K562 (cell line): Measurements from ENCODE around the gene CCL11. TPM values are rescaled to one million over a fixed set of nuclear protein-coding genes. Genes with fewer than 3 reads are reported as not detected.

Source experiments
- ATAC-seq: fragments of 200-7000 bp; cut with Tn5 transposase; 3 replicates; pipeline ENCODE4 v1.9.1; 2020; ENCODE audit warnings: moderate library complexity
- BruUV-seq: library from RNA; stranded (reverse); fragments of 400-500 nt; replicated peaks from 2 replicates; lab custom pipeline; 2021; lab: Mats Ljungman, UMichigan
- CTCF ChIA-PET: fragments of 300-600 bp; formaldehyde crosslinking; extraction: SDS; loops from one replicate; lab custom pipeline; 2021; ENCODE audit warnings: low intra/inter-chr PET ratio; lab: Yijun Ruan, JAX
- POLR2A ChIA-PET: fragments of 300-600, 350-650 bp; sonication (Branson Sonifier 250); formaldehyde crosslinking; extraction: SDS; loops from one replicate; lab custom pipeline; 2021; ENCODE audit warnings: antibody characterized with exemption, inconsistent platforms; lab: Yijun Ruan, JAX
- DNase-seq, 4 experiments: peaks; one replicate each; pipeline versions ENCODE4 v3.0.0 to v3.0.0-alpha.2; 2011 to 2018; ENCODE audit warnings: low spot score in 3 of 4, mixed read lengths in 3 of 4; ENCODE audit errors: extremely low read depth in 1 of 4
- FAIRE-seq: peaks from 2 replicates; lab custom pipeline; 2011; peaks lifted over from hg19 to GRCh38; lab: Jason Lieb, UNC
- H2AFZ ChIP-seq: 2 replicates; pipeline ENCODE4 v1.6.0; 2011; ENCODE audit warnings: low read depth, low read length, control low read depth, inconsistent platforms
- H3K27ac ChIP-seq: fragments of 200-600 bp; 3 replicates; pipeline ENCODE4 v1.8.0; 2011; ENCODE audit warnings: low read depth, mild to moderate bottlenecking, control low read depth, inconsistent platforms, low read length, moderate library complexity, mixed read lengths; ENCODE audit errors: extremely low read depth
- H3K27me3 ChIP-seq, 2 experiments: fragments of 300-600 bp in 1 of 2; 2 replicates in 1 of 2; 3 replicates in 1 of 2; pipeline versions ENCODE4 v1.6.0 to v1.8.0; 2011; ENCODE audit warnings: inconsistent platforms in 2 of 2, low read length in 2 of 2, mild to moderate bottlenecking in 1 of 2, mixed read lengths in 1 of 2, moderate library complexity in 1 of 2; ENCODE audit not compliant: control insufficient read depth in 2 of 2, insufficient read depth in 2 of 2
- H3K36me3 ChIP-seq: fragments of 300-600 bp; 3 replicates; pipeline ENCODE4 v1.8.0; 2011; ENCODE audit warnings: mild to moderate bottlenecking, low read length, inconsistent platforms; ENCODE audit not compliant: control insufficient read depth, insufficient read depth
- H3K4me1 ChIP-seq, 2 experiments: fragments of 200-600 bp in 1 of 2; replicated peaks in 1 of 2; 2 replicates in 1 of 2; 3 replicates in 1 of 2; pipeline versions ENCODE4 v1.5.1 to v1.8.0; 2011; ENCODE audit warnings: inconsistent platforms in 2 of 2, low read length in 2 of 2, mild to moderate bottlenecking in 1 of 2, mixed read lengths in 1 of 2, moderate library complexity in 1 of 2; ENCODE audit not compliant: control insufficient read depth in 2 of 2, insufficient read depth in 2 of 2
- H3K4me2 ChIP-seq: 2 replicates; pipeline ENCODE4 v1.6.1; 2011; ENCODE audit warnings: low read length, control low read depth, inconsistent platforms, mixed read lengths; ENCODE audit not compliant: insufficient read depth
- H3K4me3 ChIP-seq: fragments of 200-600 bp; sonication (generic), shearing (Covaris generic); 2 replicates; pipeline ENCODE4 v1.5.1; 2016; ENCODE audit warnings: control low read depth, inconsistent platforms
- H3K79me2 ChIP-seq: fragments of 200-600 bp; 3 replicates; pipeline ENCODE4 v1.8.0; 2011; ENCODE audit warnings: low read length, inconsistent platforms; ENCODE audit not compliant: control insufficient read depth, insufficient read depth
- H3K9ac ChIP-seq, 2 experiments: 2 replicates each; pipeline versions ENCODE4 v1.6.0 to v1.6.1; 2011; ENCODE audit warnings: low read depth in 2 of 2, low read length in 2 of 2, control low read depth in 1 of 2, inconsistent platforms in 1 of 2, mild to moderate bottlenecking in 1 of 2, mixed read lengths in 1 of 2; ENCODE audit not compliant: insufficient read depth in 1 of 2
- H3K9me1 ChIP-seq: one replicate; pipeline ENCODE4 v1.6.0; 2011; ENCODE audit warnings: inconsistent platforms, mild to moderate bottlenecking, low read length, moderate library complexity; ENCODE audit not compliant: control insufficient read depth, insufficient read depth
- H3K9me3 ChIP-seq: replicated peaks from 2 replicates; pipeline ENCODE4 v1.5.1; 2011; ENCODE audit warnings: low read depth, low read length, inconsistent platforms; ENCODE audit not compliant: control insufficient read depth, insufficient read depth
- H4K20me1 ChIP-seq: replicated peaks from 2 replicates; pipeline ENCODE4 v1.6.1; 2011; ENCODE audit warnings: low read length, inconsistent platforms, mixed read lengths; ENCODE audit not compliant: control insufficient read depth, insufficient read depth
- DIDO1 ChIP-seq: fragments of 450-650 bp; IDR thresholded peaks from 2 replicates; pipeline ENCODE4 v1.6.1; 2016; ENCODE audit warnings: low read depth, missing biosample characterization, missing genetic modification characterization
- NFXL1 ChIP-seq: fragments of 450-650 bp; formaldehyde crosslinking; IDR thresholded peaks from 2 replicates; pipeline ENCODE4 v1.4.0; 2021; ENCODE audit warnings: mild to moderate bottlenecking
- PCBP1 ChIP-seq: fragments of 200-400 bp; formaldehyde crosslinking; IDR thresholded peaks from 2 replicates; pipeline ENCODE4 v1.6.1; 2018; ENCODE audit warnings: mild to moderate bottlenecking, low read depth, low read length; ENCODE audit not compliant: poor library complexity, severe bottlenecking
- ZNF23 ChIP-seq: fragments of 250-450 bp; sonication (Bioruptor Pico); IDR thresholded peaks from 2 replicates; pipeline ENCODE4 v1.4.0; 2020; ENCODE audit warnings: mild to moderate bottlenecking
- WGBS: fragments of 100-300 bp; shearing (Covaris generic); methylation state at CpG from one replicate; pipeline ENCODE4 v1.1.6; 2016; ENCODE audit warnings: low coverage, mixed read lengths; ENCODE audit not compliant: insufficient coverage; ENCODE audit errors: missing lambda C conversion rate; 5-methylcytosine and 5-hydroxymethylcytosine counted together
- in situ Hi-C: fragments of 300-500 bp; cut with MboI; formaldehyde crosslinking; loops from 4 replicates; pipeline ENCODE4 v1.15.0; 2018; ENCODE audit warnings: inconsistent platforms, mixed read lengths
- intact Hi-C: fragments of 100-400 bp; cut with micrococcal nuclease; formaldehyde crosslinking; loops from 2 replicates; pipeline ENCODE4 v1.14.2; 2022
- polyA plus RNA-seq, 8 experiments: library from polyadenylated mRNA; depleted of rRNA in 4 of 8; stranded (reverse) in 5 of 8; unstranded in 3 of 8; fragments of >200 nt; fragmentation: Nextera tagmentation in 2 of 8; fragmentation: Illumina TruSeq in 1 of 8; extraction: Ambion mirVana in 2 of 8; extraction: Trizol in 1 of 8; gene quantifications; 2 replicates each; pipeline versions ENCODE4 v1.2.1 to v1.2.3, GENCODE V29; 2011 to 2014; ENCODE audit warnings: inconsistent platforms in 1 of 8, missing spikeins in 1 of 8
- total RNA-seq, 7 experiments: library from RNA; depleted of rRNA in 6 of 7; stranded (reverse); fragments of >200 nt in 6 of 7; fragmentation: Illumina TruSeq in 2 of 7; extraction: Trizol in 2 of 7; gene quantifications; 2 replicates each; pipeline versions ENCODE4 v1.2.1 to v1.2.3, GENCODE V29; 2011 to 2021; ENCODE audit warnings: low replicate concordance in 1 of 7
- TF ChIP-seq, protein P1 (sequence below): conservative IDR thresholded peaks from 2 replicates; pipeline ENCODE4 v1.6.1; 2011; ENCODE audit warnings: low read depth, mild to moderate bottlenecking, low read length; ENCODE audit not compliant: control insufficient read depth
- TF ChIP-seq, protein P2 (sequence below): fragments of 450-650 bp; conservative IDR thresholded peaks from 2 replicates; pipeline ENCODE4 v1.6.1; 2016; ENCODE audit warnings: missing genetic modification characterization, low read depth, mild to moderate bottlenecking, missing compliant biosample characterization, moderate library complexity
- TF ChIP-seq, protein P3 (sequence below): fragments of 250-450 bp; sonication (Bioruptor Pico); IDR thresholded peaks from 2 replicates; pipeline ENCODE4 v1.5.1; 2021; ENCODE audit warnings: mild to moderate bottlenecking

Gene CCL11
- total and polyA plus RNA-seq, 9 of the 15 experiments (the other 6 are each of a cell fraction or from before 2014, with no cell fraction given), result not detected

DNA sequence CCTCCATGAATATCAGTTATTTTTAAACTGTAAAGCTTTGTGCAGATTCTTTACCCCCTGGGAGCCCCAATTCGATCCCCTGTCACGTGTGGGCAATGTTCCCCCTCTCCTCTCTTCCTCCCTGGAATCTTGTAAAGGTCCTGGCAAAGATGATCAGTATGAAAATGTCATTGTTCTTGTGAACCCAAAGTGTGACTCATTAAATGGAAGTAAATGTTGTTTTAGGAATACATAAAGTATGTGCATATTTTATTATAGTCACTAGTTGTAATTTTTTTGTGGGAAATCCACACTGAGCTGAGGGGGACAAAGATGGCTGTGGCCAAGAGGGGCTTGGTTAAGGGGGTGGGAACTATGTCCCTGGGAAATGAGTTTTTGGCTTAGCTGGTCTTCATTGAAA, 2.3 kb downstream of the CCL11 start:
- ATAC-seq, result no peak
- in situ Hi-C loops, result no loop called here
- Histone ChIP-seq H3K9me3 (no peaks in the 10 kb centered on the region), H4K20me1 (no peaks in the 10 kb centered on the region; the same call in 1 of the 2 replicates), H3K36me3 (no peaks in the 10 kb centered on the region), H3K9me1 (no peaks in the 10 kb centered on the region), H3K4me1 (no peaks in the 10 kb centered on the region), H3K27me3 (no peaks in the 10 kb centered on the region; a peak in 2 of 5 replicates), H3K4me3 (no peak overlapping the region), H3K4me2 (no peak overlapping the region), H3K27ac (no peak overlapping the region), H3K79me2 (no peaks in the 10 kb centered on the region), H3K9ac (no peak overlapping the region), H2AFZ (no peak overlapping the region)
- intact Hi-C loops, result no loop called here
- 0% methylated on average over 2 of the region's 2 CpGs for WGBS
- CTCF ChIA-PET, result no interaction called here
- no peak for TF ChIP-seq PCBP1
- TF ChIP-seq DIDO1 (tag), result no peak
- TF ChIP-seq, protein P1, sequence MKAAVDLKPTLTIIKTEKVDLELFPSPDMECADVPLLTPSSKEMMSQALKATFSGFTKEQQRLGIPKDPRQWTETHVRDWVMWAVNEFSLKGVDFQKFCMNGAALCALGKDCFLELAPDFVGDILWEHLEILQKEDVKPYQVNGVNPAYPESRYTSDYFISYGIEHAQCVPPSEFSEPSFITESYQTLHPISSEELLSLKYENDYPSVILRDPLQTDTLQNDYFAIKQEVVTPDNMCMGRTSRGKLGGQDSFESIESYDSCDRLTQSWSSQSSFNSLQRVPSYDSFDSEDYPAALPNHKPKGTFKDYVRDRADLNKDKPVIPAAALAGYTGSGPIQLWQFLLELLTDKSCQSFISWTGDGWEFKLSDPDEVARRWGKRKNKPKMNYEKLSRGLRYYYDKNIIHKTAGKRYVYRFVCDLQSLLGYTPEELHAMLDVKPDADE, result no peak
- no peak for TF ChIP-seq NFXL1 (CRISPR knock-in tag)
- TF ChIP-seq, protein P2, sequence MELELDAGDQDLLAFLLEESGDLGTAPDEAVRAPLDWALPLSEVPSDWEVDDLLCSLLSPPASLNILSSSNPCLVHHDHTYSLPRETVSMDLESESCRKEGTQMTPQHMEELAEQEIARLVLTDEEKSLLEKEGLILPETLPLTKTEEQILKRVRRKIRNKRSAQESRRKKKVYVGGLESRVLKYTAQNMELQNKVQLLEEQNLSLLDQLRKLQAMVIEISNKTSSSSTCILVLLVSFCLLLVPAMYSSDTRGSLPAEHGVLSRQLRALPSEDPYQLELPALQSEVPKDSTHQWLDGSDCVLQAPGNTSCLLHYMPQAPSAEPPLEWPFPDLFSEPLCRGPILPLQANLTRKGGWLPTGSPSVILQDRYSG, result no peak
- no peak for TF ChIP-seq ZNF23 (CRISPR knock-in tag)
- TF ChIP-seq, protein P3, sequence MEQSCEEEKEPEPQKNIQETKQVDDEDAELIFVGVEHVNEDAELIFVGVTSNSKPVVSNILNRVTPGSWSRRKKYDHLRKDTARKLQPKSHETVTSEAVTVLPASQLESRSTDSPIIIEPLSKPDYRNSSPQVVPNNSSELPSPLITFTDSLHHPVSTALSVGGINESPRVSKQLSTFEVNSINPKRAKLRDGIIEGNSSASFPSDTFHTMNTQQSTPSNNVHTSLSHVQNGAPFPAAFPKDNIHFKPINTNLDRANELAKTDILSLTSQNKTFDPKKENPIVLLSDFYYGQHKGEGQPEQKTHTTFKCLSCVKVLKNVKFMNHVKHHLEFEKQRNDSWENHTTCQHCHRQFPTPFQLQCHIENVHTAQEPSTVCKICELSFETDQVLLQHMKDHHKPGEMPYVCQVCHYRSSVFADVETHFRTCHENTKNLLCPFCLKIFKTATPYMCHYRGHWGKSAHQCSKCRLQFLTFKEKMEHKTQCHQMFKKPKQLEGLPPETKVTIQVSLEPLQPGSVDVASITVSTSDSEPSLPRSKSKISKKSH (CRISPR knock-in tag), result no peak
- no TSS peak for BruUV-seq
- POLR2A ChIA-PET, result interaction anchor here (1.1 kb wide), 1 partner anchor 14 kb away, joined by 3 read pairs; no protein-coding TSS in a partner anchor
- FAIRE-seq, result no peak
- DNase-seq, result no peak
